ENCODE measurements around the gene RNPEPL1.

Gene RNPEPL1

GRCh38 chr2:240604291-240604938, 36.1 kb downstream of the RNPEPL1 start:
- TF ChIP-seq CTCF (IDR thresholded peaks at IDR 0.05; ENCODE audit: insufficient read depth, low read length) = peak; percentile 63
- peak; percentile 68 for TF ChIP-seq REST (IDR thresholded peaks at IDR 0.05; ENCODE audit: insufficient replicate concordance, low read depth)
- TF ChIP-seq POLR2AphosphoS5 (IDR thresholded peaks at IDR 0.05; ENCODE audit: low read depth) = no peak
- no peaks in the 10 kb centered on the region for H3K27me3 ChIP-seq (ENCODE audit: insufficient read depth, poor library complexity, severe bottlenecking)
- no peak overlapping the region for H3K4me3 ChIP-seq (replicated peaks; ENCODE audit: insufficient read depth, low read length)
- peak in 1 of 2 experiments; percentile 22 for DNase-seq (ENCODE audit: low read depth in 1 of 2, low spot score in 1 of 2)
- H3K27ac ChIP-seq (replicated peaks) = no peak overlapping the region

- H3K27me3 ChIP-seq (ENCODE audit: insufficient read depth, poor library complexity, severe bottlenecking) = no peaks in the 10 kb centered on the region
- H3K27ac ChIP-seq (replicated peaks) = no peak overlapping the region
- no peak for TF ChIP-seq SPI1 (IDR thresholded peaks at IDR 0.05; ENCODE audit: borderline replicate concordance, low read depth)
- no peak for TF ChIP-seq CTCF (IDR thresholded peaks at IDR 0.05; ENCODE audit: insufficient read depth, low read length)
- no peak for TF ChIP-seq POLR2AphosphoS5 (IDR thresholded peaks at IDR 0.05; ENCODE audit: low read depth)
- TF ChIP-seq GABPA (IDR thresholded peaks at IDR 0.05; ENCODE audit: low read depth) = no peak
- TF ChIP-seq REST (IDR thresholded peaks at IDR 0.05; ENCODE audit: insufficient replicate concordance, low read depth) = no peak
Observed at GRCh38 chr2:240604939-240605716, 36.8 kb downstream of the RNPEPL1 start.

GRCh38 chr2:240605867-240606743, 37.8 kb downstream of the RNPEPL1 start:
- Histone ChIP-seq H3K27me3 (ENCODE audit: insufficient read depth, poor library complexity, severe bottlenecking) (no peaks in the 10 kb centered on the region), H3K27ac (replicated peaks) (no peak overlapping the region), H3K4me3 (replicated peaks; ENCODE audit: insufficient read depth, low read length) (no peak overlapping the region)
- no peak for DNase-seq (ENCODE audit: low read depth in 1 of 2, low spot score in 1 of 2)
- TF ChIP-seq REST (IDR thresholded peaks at IDR 0.05; ENCODE audit: insufficient replicate concordance, low read depth) = no peak
- no peak for TF ChIP-seq CTCF (IDR thresholded peaks at IDR 0.05; ENCODE audit: insufficient read depth, low read length)
- no peak for TF ChIP-seq SPI1 (IDR thresholded peaks at IDR 0.05; ENCODE audit: borderline replicate concordance, low read depth)
- TF ChIP-seq GABPA (IDR thresholded peaks at IDR 0.05; ENCODE audit: low read depth) = no peak
- TF ChIP-seq POLR2AphosphoS5 (IDR thresholded peaks at IDR 0.05; ENCODE audit: low read depth) = no peak

More at GRCh38 chr2:240604939-240605716, 36.8 kb downstream of the RNPEPL1 start:
- no peak overlapping the region for H3K4me3 ChIP-seq (replicated peaks; ENCODE audit: insufficient read depth, low read length)
- DNase-seq (ENCODE audit: low read depth in 1 of 2, low spot score in 1 of 2) = no peak

Measured in HL-60 (cell line).